ENCODE results near the gene ACOT13.
"Not testable (repeated sequence)": the region's sequence is repeated elsewhere in the genome, so short reads cannot be mapped to it uniquely, and the experiment has no call there.

- TF ChIP-seq POLR2A, CTCF (IDR thresholded peaks at IDR 0.05): not testable (repeated sequence)
Measured at GRCh38 chr6:24716602-24717148, 49.8 kb downstream of the ACOT13 start.
